Astrocyte of the cerebellum (primary cell): ENCODE data around the gene FSCN2.

ENCODE experiments used
- DNase-seq: peaks from one replicate; pipeline ENCODE4 v3.0.0-alpha.2; 2011; ENCODE audit warnings: low read depth
- H3K4me3 ChIP-seq: 2 replicates; pipeline ENCODE4 v1.5.1; 2011; ENCODE audit warnings: mild to moderate bottlenecking, low read depth, low read length, moderate library complexity
- CTCF ChIP-seq: IDR thresholded peaks from 2 replicates; pipeline ENCODE4 v1.5.1; 2012; ENCODE audit warnings: low read length, low read depth, moderate library complexity, mild to moderate bottlenecking; ENCODE audit errors: missing control alignments
- in situ Hi-C: cut with HindIII; loops from 2 replicates; pipeline ENCODE4 v1.10.0; 2017; ENCODE audit warnings: low sequenced_read_pairs

FSCN2 gene

GRCh38 chr17:81487487-81488275 is 40.5 kb upstream of the FSCN2 start:
- TF ChIP-seq CTCF = no peak
- in situ Hi-C loops = no loop called here
- H3K4me3 ChIP-seq = peak overlapping the region; percentile 50
- DNase-seq = no peak

DNA sequence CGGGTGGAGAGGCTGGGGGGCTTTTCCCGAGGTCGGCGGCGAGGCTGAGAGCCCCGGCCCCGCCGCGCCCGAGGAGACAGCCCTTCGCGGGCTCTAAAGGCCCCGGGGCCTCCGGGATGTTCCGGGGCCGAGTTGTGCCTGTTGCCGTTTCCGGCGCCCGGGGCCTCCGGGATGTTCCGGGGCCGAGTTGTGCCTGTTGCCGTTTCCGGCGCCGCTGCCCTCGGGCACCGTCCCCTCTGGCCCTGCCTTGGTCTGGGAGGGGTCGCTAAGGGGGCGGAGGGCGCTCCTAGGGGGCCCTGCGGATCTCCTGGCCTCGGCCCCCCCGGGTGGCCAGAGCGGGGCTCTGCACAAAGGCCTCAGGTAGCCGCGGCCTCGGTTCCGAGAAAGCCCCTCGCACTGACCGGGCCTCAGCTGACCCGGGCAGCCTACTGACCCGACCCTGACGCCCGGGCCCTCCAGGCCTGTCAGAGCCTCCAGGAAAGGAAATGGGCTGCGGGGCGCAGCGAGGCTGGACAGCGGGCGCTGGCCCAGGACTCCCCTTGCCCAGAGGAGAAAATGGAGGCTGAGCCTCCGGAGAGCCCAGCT is 39.8 kb upstream of the FSCN2 start:
- TF ChIP-seq CTCF = no peak
- H3K4me3 ChIP-seq = peak overlapping the region; percentile 50
- in situ Hi-C loops = no loop called here
- no peak for DNase-seq

- no peak for DNase-seq
- H3K4me3 ChIP-seq = no peak overlapping the region
These were observed 38.9 kb upstream of the FSCN2 start for GRCh38 chr17:81489012-81489997.

GRCh38 chr17:81489998-81490992 is 37.9 kb upstream of the FSCN2 start:
- in situ Hi-C loops = no loop called here
- no peak for DNase-seq
- no peak overlapping the region for H3K4me3 ChIP-seq
- no peak for TF ChIP-seq CTCF

More at GRCh38 chr17:81489012-81489997, 38.9 kb upstream of the FSCN2 start:
- TF ChIP-seq CTCF = no peak
- in situ Hi-C loops = no loop called here

DNA sequence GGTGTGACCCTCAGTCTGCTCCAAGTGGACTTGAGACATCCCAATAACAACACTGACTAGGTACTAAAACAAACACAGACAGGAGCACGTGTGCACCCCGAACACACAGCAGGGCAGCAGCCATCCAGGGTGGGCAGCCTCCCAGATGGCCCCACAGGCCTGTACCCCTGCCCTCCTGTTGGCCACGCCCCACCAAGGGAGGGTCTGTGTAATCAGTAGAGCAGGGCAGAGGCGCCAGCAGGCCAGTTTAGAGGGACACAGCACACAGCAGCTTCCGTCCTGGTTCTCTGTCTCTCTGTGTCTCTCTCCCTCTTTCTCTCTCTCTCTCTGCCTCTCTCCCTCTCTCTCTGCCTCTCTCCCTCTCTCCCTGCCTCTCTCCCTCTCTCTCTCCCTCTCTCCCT is 37.0 kb upstream of the FSCN2 start:
- no peak for TF ChIP-seq CTCF
- no peak for DNase-seq
- no peak overlapping the region for H3K4me3 ChIP-seq
- in situ Hi-C loops = no loop called here
